GM19025 (cell line): ENCODE data around the gene MYBBP1A.

ENCODE experiments used
- ATAC-seq: cut with Tn5 transposase; IDR thresholded peaks from one replicate; pipeline ENCODE4 v1.9.1; 2021; ENCODE audit warnings: mild to moderate bottlenecking, low read depth, moderate library complexity; ENCODE audit not compliant: unreplicated experiment

The MYBBP1A gene

GRCh38 chr17:4523946-4524345 is 31.2 kb downstream of the MYBBP1A start:
- ATAC-seq, result no peak

GRCh38 chr17:4522661-4523060 is 32.5 kb downstream of the MYBBP1A start:
- no peak for ATAC-seq

GRCh38 chr17:4520894-4521600 is 34.1 kb downstream of the MYBBP1A start:
- no peak for ATAC-seq

DNA sequence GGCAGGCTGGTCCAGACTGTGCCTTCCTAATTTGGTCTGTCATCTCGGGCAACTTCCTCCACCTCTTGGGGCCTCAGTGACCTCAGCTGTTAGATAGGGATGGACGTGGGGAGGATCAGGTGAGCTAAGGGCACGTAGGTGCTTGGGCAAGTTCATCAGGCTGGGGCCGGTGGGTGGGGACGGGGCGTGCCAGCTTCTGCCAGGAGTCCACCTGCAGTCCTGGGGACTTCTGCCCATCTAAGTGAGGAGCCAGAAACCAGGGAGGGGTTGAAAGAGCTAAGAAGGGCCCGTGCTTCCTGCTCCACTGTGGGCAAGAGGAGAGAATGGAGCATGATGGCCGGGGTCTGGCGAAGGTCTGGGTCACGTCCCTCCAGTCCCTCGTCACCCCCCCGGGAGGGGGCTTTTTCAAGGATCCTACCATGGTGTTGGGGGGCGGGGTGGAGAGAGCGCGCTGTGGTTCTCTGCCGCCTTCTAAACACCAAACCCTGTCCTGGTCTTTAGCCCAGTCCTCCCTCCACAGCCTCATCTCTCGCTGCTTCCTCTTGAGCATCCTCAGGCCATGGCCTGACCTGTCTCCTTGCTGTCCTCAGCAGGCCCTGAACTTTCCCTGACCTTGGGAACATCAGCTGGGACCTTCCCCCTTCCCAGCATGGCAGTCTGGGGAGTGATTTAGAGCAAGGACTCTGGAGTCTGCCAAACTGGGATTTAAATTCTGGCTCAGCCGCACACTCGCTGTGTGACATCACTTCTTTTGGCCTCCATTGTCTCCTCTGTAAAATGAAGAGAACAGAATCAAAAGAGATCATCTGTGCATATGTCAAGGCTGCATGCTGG is 34.9 kb downstream of the MYBBP1A start:
- no peak for ATAC-seq

DNA sequence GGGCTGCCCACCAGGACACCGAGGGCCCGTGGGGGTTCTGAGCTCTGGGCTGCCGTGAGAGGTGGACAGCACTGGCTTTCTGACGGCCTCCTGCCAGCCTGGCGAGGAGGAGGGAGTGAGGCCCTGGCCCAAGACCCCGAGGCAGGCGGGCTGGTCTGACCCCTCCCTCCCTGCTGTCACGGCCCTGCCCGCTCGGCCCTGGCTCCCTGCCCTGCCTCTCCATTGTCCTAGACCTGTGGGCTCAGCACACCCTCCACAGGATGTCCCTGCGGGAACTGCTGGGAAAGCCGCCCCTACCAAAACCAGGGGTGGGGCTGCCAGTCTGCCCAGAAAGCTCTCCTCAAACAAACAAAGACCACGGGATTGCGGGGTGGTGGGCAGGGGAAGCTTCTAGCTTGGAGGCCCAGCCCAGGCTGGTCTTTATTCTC is 35.8 kb downstream of the MYBBP1A start:
- ATAC-seq, result no peak

GRCh38 chr17:4518901-4519300 is 36.3 kb downstream of the MYBBP1A start:
- no peak for ATAC-seq

GRCh38 chr17:4516735-4517134 is 38.4 kb downstream of the MYBBP1A start:
- ATAC-seq, result no peak

GRCh38 chr17:4515501-4515900 is 39.7 kb downstream of the MYBBP1A start:
- no peak for ATAC-seq

DNA sequence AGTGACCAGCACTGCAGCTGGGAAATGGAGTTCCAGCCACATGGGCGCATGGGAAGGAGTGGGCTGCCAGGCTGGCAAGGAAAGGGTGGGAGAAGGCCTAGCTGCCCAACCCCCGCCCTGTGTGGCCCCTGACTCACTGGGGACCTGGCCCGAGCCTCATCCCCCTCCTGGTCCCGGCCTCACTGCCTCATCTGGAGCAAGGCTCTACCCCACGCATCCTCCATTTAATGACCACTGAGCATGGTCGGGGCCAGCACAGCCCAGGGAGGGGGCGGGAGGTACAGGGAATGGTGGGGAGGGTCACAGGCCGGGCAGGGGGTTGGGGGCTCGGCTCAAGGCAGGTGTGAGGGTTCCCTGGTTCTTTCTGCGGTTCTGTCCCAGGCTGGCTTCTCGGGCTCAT is 40.4 kb downstream of the MYBBP1A start:
- no peak for ATAC-seq

DNA sequence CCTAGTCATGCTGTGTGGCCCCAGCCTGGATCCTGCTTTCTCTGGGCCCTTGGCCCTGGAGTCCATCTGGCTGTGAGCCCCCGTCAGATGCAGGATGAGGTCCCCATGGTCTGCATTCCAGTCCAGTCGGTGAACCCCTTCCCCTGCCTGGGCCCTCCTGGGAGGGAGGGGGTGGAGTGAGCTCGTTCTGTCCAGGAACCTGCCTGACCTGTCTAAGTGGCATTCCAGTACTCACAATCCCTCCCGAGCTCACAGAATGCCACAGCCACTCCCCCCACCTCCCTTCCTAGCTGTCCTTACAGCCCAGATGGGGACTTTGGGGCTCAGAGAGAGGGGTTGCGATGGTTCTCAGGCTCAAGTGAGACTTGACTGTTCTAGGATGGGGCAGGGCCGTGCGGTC is 41.0 kb downstream of the MYBBP1A start:
- no peak for ATAC-seq

DNA sequence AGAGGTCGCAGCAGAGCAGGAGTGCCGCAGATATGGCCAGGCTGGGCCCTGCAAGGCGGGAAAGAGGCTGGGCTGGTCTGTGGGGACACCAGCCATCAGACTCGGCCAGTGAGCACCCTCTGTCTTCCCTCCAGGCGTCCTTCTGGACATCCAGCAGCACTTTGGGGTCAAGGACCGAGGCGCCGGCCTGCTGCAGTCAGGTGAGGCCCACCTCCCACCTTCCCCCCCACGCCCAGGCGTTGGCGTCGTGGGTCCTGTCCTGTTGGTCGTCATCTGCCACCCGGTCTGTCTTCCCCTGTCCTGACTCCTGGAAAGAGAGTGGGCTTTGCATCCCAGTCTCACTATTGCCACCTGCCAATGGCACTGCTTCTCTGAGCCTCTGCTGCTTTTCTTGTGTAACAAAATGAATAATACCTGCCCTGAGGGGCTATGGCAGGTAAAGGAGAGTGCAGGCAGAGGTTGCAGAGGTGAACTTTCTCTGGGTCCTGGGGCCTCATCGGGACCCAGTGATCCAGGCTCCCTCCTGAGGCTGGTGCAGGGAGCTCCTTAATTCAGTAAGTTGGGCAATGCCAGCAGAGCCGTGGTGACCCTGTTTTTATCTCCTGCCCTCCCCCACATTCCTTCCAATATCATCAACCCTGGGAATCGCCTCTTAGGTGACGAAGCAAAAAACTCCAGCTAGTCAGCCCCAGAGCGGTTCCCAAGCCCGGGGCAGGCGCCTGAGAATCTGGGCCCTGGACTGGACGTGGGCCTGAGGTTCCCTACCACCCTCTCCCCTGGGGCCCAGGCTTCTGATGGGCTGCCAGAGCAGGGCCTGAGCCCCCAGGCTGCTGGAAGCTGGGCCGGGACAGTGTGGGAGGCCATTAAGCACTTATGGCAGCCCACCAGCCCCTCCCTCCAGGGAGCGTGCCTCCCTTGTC is 41.8 kb downstream of the MYBBP1A start:
- ATAC-seq, result no peak

DNA sequence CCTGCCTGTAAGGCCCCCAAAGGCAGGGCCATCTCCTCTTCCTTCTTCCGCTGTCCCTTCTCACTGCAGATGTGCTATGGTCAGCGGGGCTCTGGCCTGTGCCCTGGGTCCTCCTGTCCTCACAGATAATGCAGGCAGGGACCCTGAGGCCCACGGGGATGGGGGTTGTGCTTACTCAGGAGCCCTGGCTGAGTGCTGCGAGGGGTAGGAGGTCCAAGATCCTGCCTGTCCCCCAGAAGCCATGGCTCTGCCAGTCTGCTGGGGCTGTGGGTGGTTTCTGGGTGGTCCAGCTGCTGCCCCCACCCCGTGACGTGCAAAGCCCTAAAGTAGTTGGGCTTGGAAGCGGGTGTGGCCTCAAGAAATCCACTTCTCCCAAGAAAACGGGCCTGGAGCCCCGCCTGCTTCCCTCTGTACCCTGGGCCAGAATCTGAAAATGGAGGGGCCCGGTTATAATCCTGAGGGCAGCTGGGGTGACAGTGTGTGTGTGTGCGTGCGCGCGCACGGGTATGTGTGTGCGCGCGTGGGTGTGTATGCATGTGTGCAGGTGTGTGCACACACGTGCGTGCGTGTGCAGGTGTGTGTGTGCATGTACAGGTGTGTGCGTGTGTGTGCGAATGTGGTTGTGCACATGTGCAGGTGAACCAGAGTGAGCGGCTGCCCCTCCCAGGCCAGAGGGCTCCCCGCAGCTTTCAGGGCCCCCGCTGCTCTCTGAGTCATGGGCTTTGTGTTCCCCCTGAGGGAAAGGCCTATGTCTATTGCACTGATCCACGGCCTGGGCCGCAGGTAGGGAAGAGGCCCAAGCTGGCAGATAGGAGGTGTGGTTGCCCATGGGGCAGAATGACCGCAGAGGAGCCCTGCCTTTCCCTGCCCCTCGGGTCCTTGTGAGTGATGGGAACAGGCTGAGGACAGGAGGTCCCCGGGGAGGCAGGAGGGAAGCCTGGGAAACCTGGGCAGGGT is 42.8 kb downstream of the MYBBP1A start:
- no peak for ATAC-seq

DNA sequence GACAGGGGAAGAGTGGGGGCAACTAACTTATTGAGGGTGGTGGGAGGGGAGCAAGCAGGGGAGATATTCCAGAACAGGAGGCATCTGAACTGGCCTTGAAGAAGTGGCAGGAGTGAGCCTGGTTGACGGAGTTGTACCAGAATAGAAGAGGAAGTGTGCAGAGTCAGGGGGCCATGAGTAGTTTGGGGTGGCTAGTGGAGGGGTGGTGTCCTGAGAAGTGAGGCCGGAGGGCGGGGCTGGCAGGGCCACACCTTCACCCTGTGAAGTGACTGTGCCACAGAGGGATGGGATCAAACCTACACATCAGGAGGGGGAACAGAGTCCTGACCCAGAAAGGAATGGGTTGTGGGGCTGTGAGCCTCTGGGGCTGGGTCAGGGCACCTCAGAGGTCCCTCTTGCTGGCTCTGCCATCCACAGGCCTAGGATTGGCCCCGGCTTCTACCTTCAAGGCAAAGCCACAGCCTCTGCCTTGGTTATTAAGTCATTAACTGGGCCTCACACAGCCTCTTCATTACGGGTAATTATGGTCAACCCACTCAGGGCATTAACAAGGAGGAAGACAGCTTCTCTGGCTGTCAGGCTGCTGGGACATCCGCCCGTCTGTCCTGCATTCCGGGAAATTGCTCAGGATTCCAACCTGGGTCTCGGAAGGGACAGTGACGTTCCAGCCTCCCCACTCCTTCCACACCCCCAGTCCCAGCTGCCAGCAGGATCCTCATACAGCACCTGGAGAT is 43.8 kb downstream of the MYBBP1A start:
- ATAC-seq, result no peak

- ATAC-seq, result no peak
Measured at GRCh38 chr17:4510618-4510941, 44.6 kb downstream of the MYBBP1A start.

- ATAC-seq, result no peak
Measured at GRCh38 chr17:4509923-4510617, 45.1 kb downstream of the MYBBP1A start.

GRCh38 chr17:4509401-4509800 is 45.8 kb downstream of the MYBBP1A start:
- no peak for ATAC-seq

DNA sequence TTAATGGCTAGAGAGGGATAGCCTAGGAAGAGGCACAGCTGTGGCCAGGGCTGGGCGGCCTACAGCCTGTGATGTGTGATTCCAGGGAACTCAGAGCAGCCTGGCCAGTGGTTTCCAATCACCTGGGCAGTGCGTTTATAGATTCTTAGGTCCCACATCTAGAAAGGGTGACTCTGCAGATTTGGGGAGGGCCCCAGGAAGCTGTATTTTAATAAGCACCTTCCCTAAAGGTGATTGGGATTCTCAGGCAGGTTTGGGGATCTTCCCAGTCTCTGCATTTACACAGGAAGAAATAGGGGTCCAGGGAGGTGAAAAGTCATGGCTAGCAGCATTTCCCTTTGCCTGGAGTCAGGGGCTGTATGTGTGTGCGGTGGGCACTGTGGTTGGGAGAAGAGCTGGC is 47.0 kb downstream of the MYBBP1A start:
- ATAC-seq, result no peak

- no peak for ATAC-seq
Measured at GRCh38 chr17:4507361-4508111, 47.6 kb downstream of the MYBBP1A start.
